Right lobe of liver (tissue), 6 donors: Measurements from ENCODE around the gene ACOT11. TPM values are rescaled to one million over a fixed set of nuclear protein-coding genes. Genes with fewer than 3 reads are reported as not detected.

ENCODE experiments used
- ATAC-seq, 4 donors: fragments of 200-7000 bp; cut with Tn5 transposase; one replicate each; pipeline ENCODE4 v1.9.1; 2020; ENCODE audit warnings: mild to moderate bottlenecking in 4 of 4, moderate library complexity in 4 of 4
- DNase-seq, 3 donors: peaks; one replicate each; pipeline ENCODE4 v3.0.0-alpha.2; 2020
- H3K27ac ChIP-seq, 3 donors: fragments of 200-600 bp; one replicate each; pipeline ENCODE4 v1.8.0; 2022
- H3K27me3 ChIP-seq, 2 donors: fragments of 200-600 bp; one replicate each; pipeline ENCODE4 v1.8.0; 2022
- H3K36me3 ChIP-seq, 4 donors: fragments of 200-600 bp; sonication (generic) in 1 of 4; one replicate each; pipeline versions ENCODE4 v1.5.1 to v1.8.0; 2017 to 2022; ENCODE audit warnings: control low read depth in 1 of 4
- H3K4me1 ChIP-seq, 4 donors: fragments of 200-600 bp; sonication (generic) in 1 of 4; one replicate each; pipeline versions ENCODE4 v1.5.1 to v1.8.0; 2017 to 2022; ENCODE audit warnings: control low read depth in 1 of 4
- H3K4me3 ChIP-seq, 3 donors: fragments of 200-600 bp; one replicate each; pipeline ENCODE4 v1.8.0; 2022
- H3K9me3 ChIP-seq, 4 donors: fragments of 200-600 bp; sonication (generic) in 1 of 4; one replicate each; pipeline versions ENCODE4 v1.5.1 to v1.8.0; 2017 to 2022; ENCODE audit warnings: control low read depth in 1 of 4
- CTCF ChIP-seq, 4 donors: fragments of 200-600 bp in 3 of 4; fragments of 450-650 bp in 1 of 4; IDR thresholded peaks; one replicate each; pipeline versions ENCODE4 v1.5.1 to v1.8.0; 2016 to 2022; ENCODE audit warnings: antibody characterized with exemption in 4 of 4, mild to moderate bottlenecking in 2 of 4
- POLR2A ChIP-seq: fragments of 450-650 bp; IDR thresholded peaks from one replicate; pipeline ENCODE4 v1.6.1; 2017; ENCODE audit warnings: antibody characterized with exemption, mild to moderate bottlenecking
- WGBS: methylation state at CpG from one replicate; pipeline ENCODE4 v1.1.6; 2018; ENCODE audit warnings: low coverage, low lambda C conversion rate; ENCODE audit not compliant: insufficient coverage; ENCODE audit errors: missing lambda C conversion rate; 5-methylcytosine and 5-hydroxymethylcytosine counted together
- intact Hi-C, 2 donors: fragments of 100-400 bp; cut with DNase I; formaldehyde crosslinking; loops; one replicate each; pipeline versions ENCODE4 v1.11.2 to v1.14.1; 2022
- total RNA-seq, 6 experiments: library from RNA; depleted of rRNA in 2 of 6; stranded (reverse); fragments of >200 nt in 2 of 6; fragmentation: NEBNext Ultra II Directional in 3 of 6; extraction: Animal tissue kit (Norgen Biotek cat#: 25700) in 3 of 6; gene quantifications; one replicate each; pipeline versions ENCODE4 v1.1.0 to v1.2.4, GENCODE V29; 2016 to 2023
- donor health status: DM: no; HTN: yes; CAD: no.
- donor health status: DM: no; HTN: no; CAD: no.
- donor health status: DM: no; HTN: no; CAD: no.
- donor health status: DM: no; HTN: yes; CAD: no.
- donor health status: DM: no; HTN: yes; CAD: no.

The ACOT11 gene
- total RNA-seq, 6 experiments from 2014 or later, result 0.50 to 1.3 (median 0.84) TPM

- no peaks in the 10 kb centered on the region for H3K9me3 ChIP-seq
- TF ChIP-seq CTCF (IDR thresholded peaks at IDR 0.05), result no peak
- TF ChIP-seq POLR2A, result no peak
- 80% methylated on average over 4 of the region's 5 CpGs for WGBS
These were observed 18.6 kb downstream of the ACOT11 start for GRCh38 chr1:54566438-54567141.

GRCh38 chr1:54567961-54568360 is 19.9 kb downstream of the ACOT11 start:
- H3K36me3 ChIP-seq, result no peaks in the 10 kb centered on the region
- no peak overlapping the region for H3K27ac ChIP-seq
- peaks cover 0 to 7% (median 3%) of the 10 kb centered on the region in 4 donors for H3K4me1 ChIP-seq
- no peaks in the 10 kb centered on the region for H3K27me3 ChIP-seq
- ATAC-seq (peak in 1 of 4 donors; percentile 38), DNase-seq (peak in 1 of 3 donors; percentile 2)
- 50% methylated on average over 5 of the region's 5 CpGs for WGBS
- H3K4me3 ChIP-seq, result no peak overlapping the region
- TF ChIP-seq POLR2A, result no peak
- no peak for TF ChIP-seq CTCF (IDR thresholded peaks at IDR 0.05)
- H3K9me3 ChIP-seq, result no peaks in the 10 kb centered on the region
- intact Hi-C loops, result no loop called here

More at GRCh38 chr1:54566438-54567141, 18.6 kb downstream of the ACOT11 start:
- peaks cover 0 to 7% (median 3%) of the 10 kb centered on the region in 4 donors for H3K4me1 ChIP-seq
- no peak overlapping the region for H3K27ac ChIP-seq
- DNase-seq (peak in 1 of 3 donors; percentile 7), ATAC-seq (no peak)
- H3K27me3 ChIP-seq, result no peaks in the 10 kb centered on the region
- intact Hi-C loops, result no loop called here
- no peak overlapping the region for H3K4me3 ChIP-seq
- H3K36me3 ChIP-seq, result no peaks in the 10 kb centered on the region

GRCh38 chr1:54569339-54569738 is 21.3 kb downstream of the ACOT11 start:
- H3K27me3 ChIP-seq, result no peaks in the 10 kb centered on the region
- peak in 1 of 3 donors; percentile 28 for DNase-seq
- intact Hi-C loops, result no loop called here
- no peaks in the 10 kb centered on the region for H3K9me3 ChIP-seq
- ATAC-seq, result no peak
- TF ChIP-seq POLR2A, result no peak
- no peak for TF ChIP-seq CTCF (IDR thresholded peaks at IDR 0.05)
- whole genome bisulfite sequencing, result 60% methylated on average over 1 of the region's 4 CpGs
- H3K27ac ChIP-seq, result no peak overlapping the region
- H3K4me1 ChIP-seq, result peaks cover 0 to 7% (median 3%) of the 10 kb centered on the region in 4 donors
- H3K4me3 ChIP-seq, result no peak overlapping the region
- no peaks in the 10 kb centered on the region for H3K36me3 ChIP-seq

GRCh38 chr1:54570161-54570560 is 22.1 kb downstream of the ACOT11 start:
- Histone ChIP-seq H3K4me1 (peaks cover 0 to 3% (median 1%) of the 10 kb centered on the region in 4 donors), H3K27ac (no peak overlapping the region), H3K4me3 (no peak overlapping the region), H3K9me3 (no peaks in the 10 kb centered on the region), H3K36me3 (no peaks in the 10 kb centered on the region), H3K27me3 (no peaks in the 10 kb centered on the region)
- intact Hi-C loops, result no loop called here
- 94% methylated on average over 2 of the region's 5 CpGs for WGBS
- no peak for ATAC-seq
- TF ChIP-seq CTCF (IDR thresholded peaks at IDR 0.05) (no peak), POLR2A (no peak)
- peak in 1 of 3 donors; percentile 5 for DNase-seq
